GM12878 (cell line): Measurements from ENCODE around the gene AGPAT4. TPM values are rescaled to one million over a fixed set of nuclear protein-coding genes. Genes with fewer than 3 reads are reported as not detected.

ENCODE experiments used
- ATAC-seq: fragments of 200-7000 bp; cut with Tn5 transposase; 3 replicates; pipeline ENCODE4 v1.9.1; 2020; ENCODE audit warnings: mild to moderate bottlenecking, moderate library complexity
- BruUV-seq: library from RNA; stranded (reverse); fragments of 400-500 nt; replicated peaks from 2 replicates; lab custom pipeline; 2021; lab: Mats Ljungman, UMichigan
- CTCF ChIA-PET: fragments of 300-600 bp; sonication (Branson Sonifier 250); formaldehyde crosslinking; extraction: SDS; loops from one replicate; lab custom pipeline; 2021; ENCODE audit warnings: inconsistent platforms; lab: Yijun Ruan, JAX
- POLR2A ChIA-PET: fragments of 350-600 bp; formaldehyde crosslinking; extraction: SDS; loops from one replicate; lab custom pipeline; 2021; ENCODE audit warnings: inconsistent platforms; lab: Charles Lee
- RAD21 ChIA-PET: fragments of 300-600 bp; sonication (Branson Sonifier 250); formaldehyde crosslinking; loops from one replicate; lab custom pipeline; 2023; ENCODE audit warnings: antibody characterized with exemption; ENCODE audit not compliant: unreplicated experiment; lab: Charles Lee
- SMC1A ChIA-PET: fragments of 300-600 bp; sonication (Branson Sonifier 250); formaldehyde crosslinking; loops from one replicate; lab custom pipeline; 2023; ENCODE audit not compliant: unreplicated experiment, uncharacterized antibody; lab: Charles Lee
- DNase-seq: peaks from one replicate; pipeline ENCODE4 v3.0.0-alpha.2; 2011; ENCODE audit warnings: low read depth, low spot score
- FAIRE-seq: peaks from 3 replicates; lab custom pipeline; 2011; peaks lifted over from hg19 to GRCh38; lab: Jason Lieb, UNC
- H2AFZ ChIP-seq: 2 replicates; pipeline ENCODE4 v1.6.0; 2011; ENCODE audit warnings: low read depth, low read length, control low read depth; ENCODE audit not compliant: control insufficient read depth
- H3K27ac ChIP-seq: 2 replicates; pipeline ENCODE4 v1.5.1; 2011; ENCODE audit warnings: control low read depth; ENCODE audit not compliant: control insufficient read depth, insufficient read depth
- H3K27me3 ChIP-seq, 2 experiments: replicated peaks in 1 of 2; 2 replicates each; pipeline versions ENCODE4 v1.6.0 to v1.6.1; 2011; ENCODE audit warnings: low read length in 1 of 2; ENCODE audit not compliant: control insufficient read depth in 2 of 2, insufficient read depth in 2 of 2
- H3K36me3 ChIP-seq, 2 experiments: 2 replicates each; pipeline ENCODE4 v1.5.1; 2011; ENCODE audit warnings: low read length in 1 of 2; ENCODE audit not compliant: control insufficient read depth in 2 of 2, insufficient read depth in 2 of 2
- H3K4me1 ChIP-seq: 2 replicates; pipeline ENCODE4 v1.6.1; 2011; ENCODE audit warnings: mild to moderate bottlenecking, low read length, moderate library complexity, mixed read lengths; ENCODE audit not compliant: control insufficient read depth, insufficient read depth
- H3K4me2 ChIP-seq: 2 replicates; pipeline ENCODE4 v1.6.0; 2011; ENCODE audit warnings: control low read depth; ENCODE audit not compliant: control insufficient read depth, insufficient read depth
- H3K4me3 ChIP-seq: fragments of 200-600 bp; sonication (generic); 2 replicates; pipeline ENCODE4 v1.5.1; 2016
- H3K79me2 ChIP-seq: 2 replicates; pipeline ENCODE4 v1.6.0; 2011; ENCODE audit warnings: low read length; ENCODE audit not compliant: control insufficient read depth, insufficient read depth
- H3K9ac ChIP-seq: 2 replicates; pipeline ENCODE4 v1.8.0; 2011; ENCODE audit warnings: low read length, control low read depth, mixed read lengths; ENCODE audit not compliant: control insufficient read depth, insufficient read depth
- H3K9me3 ChIP-seq: replicated peaks from 3 replicates; pipeline ENCODE4 v1.5.1; 2011; ENCODE audit warnings: mild to moderate bottlenecking, low read length; ENCODE audit not compliant: control insufficient read depth, insufficient read depth
- H4K20me1 ChIP-seq: 2 replicates; pipeline ENCODE4 v1.6.0; 2011; ENCODE audit not compliant: control insufficient read depth, insufficient read depth
- ZNF622 ChIP-seq: fragments of 450-650 bp; IDR thresholded peaks from 2 replicates; pipeline ENCODE4 v1.6.1; 2017; ENCODE audit warnings: mild to moderate bottlenecking, inconsistent platforms
- WGBS: methylation state at CpG from one replicate; pipeline ENCODE4 v1.1.6; 2016; ENCODE audit warnings: low lambda C conversion rate; ENCODE audit not compliant: insufficient replicate concordance, insufficient coverage; ENCODE audit errors: missing lambda C conversion rate; 5-methylcytosine and 5-hydroxymethylcytosine counted together
- in situ Hi-C: fragments of 300-500 bp; cut with MboI; formaldehyde crosslinking; loops from 9 replicates; pipeline ENCODE4 v1.14.3; 2018; ENCODE audit warnings: mixed read lengths
- intact Hi-C: fragments of 100-400 bp; cut with micrococcal nuclease; formaldehyde crosslinking; loops from one replicate; pipeline ENCODE4 v1.14.2; 2022; ENCODE audit not compliant: unreplicated experiment
- polyA plus RNA-seq, 11 experiments: library from polyadenylated mRNA; depleted of rRNA in 4 of 11; unstranded in 6 of 11; stranded (reverse) in 5 of 11; fragments of >200 nt; fragmentation: Nextera tagmentation in 4 of 11; fragmentation: Illumina TruSeq in 1 of 11; extraction: Ambion mirVana in 4 of 11; extraction: Trizol in 1 of 11; gene quantifications; 1 replicate in 1 of 11; 2 replicates in 10 of 11; pipeline versions ENCODE4 v1.2.1 to v1.2.3, GENCODE V29; 2011 to 2016; ENCODE audit warnings: inconsistent platforms in 2 of 11, missing spikeins in 2 of 11, low read depth in 1 of 11
- total RNA-seq, 4 experiments: library from RNA; depleted of rRNA in 3 of 4; stranded (reverse); fragments of >200 nt in 3 of 4; fragmentation: Illumina TruSeq in 1 of 4; extraction: Trizol in 1 of 4; gene quantifications; 2 replicates each; pipeline versions ENCODE4 v1.2.1 to v1.2.3, GENCODE V29; 2013 to 2021
- TF ChIP-seq, protein P1 (sequence below): IDR thresholded peaks from 2 replicates; pipeline ENCODE4 v1.6.1; 2012; ENCODE audit warnings: low read length, inconsistent platforms
- TF ChIP-seq, protein P2 (sequence below): IDR thresholded peaks from 2 replicates; pipeline ENCODE4 v1.6.1; 2012; ENCODE audit warnings: mild to moderate bottlenecking, low read depth, low read length

AGPAT4 gene
- total and polyA plus RNA-seq, 10 of the 15 experiments (the other 5 are each of a cell fraction or from before 2014, with no cell fraction given), result 0.34 to 2.2 (median 1.3) TPM

DNA sequence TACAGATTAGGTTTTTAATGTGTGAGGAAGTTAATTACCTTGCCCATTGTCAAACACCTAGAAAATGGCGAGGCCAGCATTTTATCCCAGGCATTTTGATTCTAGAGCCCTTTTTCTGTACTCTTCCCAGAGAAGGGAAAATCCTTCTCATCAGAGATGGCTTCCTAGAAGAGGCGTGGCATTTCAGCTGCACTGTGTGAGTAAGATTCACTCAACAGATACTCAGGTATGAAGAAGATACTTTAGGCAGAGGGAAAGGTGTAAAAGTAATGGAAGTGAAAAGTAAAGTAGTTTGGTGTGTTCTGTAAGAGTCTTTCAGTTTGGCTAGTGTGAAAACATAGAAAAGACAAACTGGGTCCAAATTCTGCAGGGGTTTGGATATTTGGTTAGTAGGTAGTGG is 168.5 kb downstream of the AGPAT4 start:
- ATAC-seq (no peak), FAIRE-seq (no peak), DNase-seq (no peak)
- POLR2A ChIA-PET, result no interaction called here
- Histone ChIP-seq H3K4me2 (no peak overlapping the region), H4K20me1 (no peaks in the 10 kb centered on the region), H3K79me2 (no peaks in the 10 kb centered on the region), H3K27ac (no peak overlapping the region), H3K4me1 (no peaks in the 10 kb centered on the region), H3K9ac (no peak overlapping the region), H3K27me3 (no peaks in the 10 kb centered on the region), H3K4me3 (no peak overlapping the region), H3K36me3 (peaks cover 7 to 17% of the 10 kb centered on the region in 2 experiments; a peak in 3 of 4 replicates), H3K9me3 (no peaks in the 10 kb centered on the region), H2AFZ (no peak overlapping the region)
- no TSS peak for BruUV-seq
- RAD21 ChIA-PET, result interaction anchor here (1.6 kb wide), 1 partner anchor 266 kb away, joined by 3 read pairs; no protein-coding TSS in a partner anchor
- TF ChIP-seq, protein P1, sequence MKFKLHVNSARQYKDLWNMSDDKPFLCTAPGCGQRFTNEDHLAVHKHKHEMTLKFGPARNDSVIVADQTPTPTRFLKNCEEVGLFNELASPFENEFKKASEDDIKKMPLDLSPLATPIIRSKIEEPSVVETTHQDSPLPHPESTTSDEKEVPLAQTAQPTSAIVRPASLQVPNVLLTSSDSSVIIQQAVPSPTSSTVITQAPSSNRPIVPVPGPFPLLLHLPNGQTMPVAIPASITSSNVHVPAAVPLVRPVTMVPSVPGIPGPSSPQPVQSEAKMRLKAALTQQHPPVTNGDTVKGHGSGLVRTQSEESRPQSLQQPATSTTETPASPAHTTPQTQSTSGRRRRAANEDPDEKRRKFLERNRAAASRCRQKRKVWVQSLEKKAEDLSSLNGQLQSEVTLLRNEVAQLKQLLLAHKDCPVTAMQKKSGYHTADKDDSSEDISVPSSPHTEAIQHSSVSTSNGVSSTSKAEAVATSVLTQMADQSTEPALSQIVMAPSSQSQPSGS, result no peak
- TF ChIP-seq, protein P2, sequence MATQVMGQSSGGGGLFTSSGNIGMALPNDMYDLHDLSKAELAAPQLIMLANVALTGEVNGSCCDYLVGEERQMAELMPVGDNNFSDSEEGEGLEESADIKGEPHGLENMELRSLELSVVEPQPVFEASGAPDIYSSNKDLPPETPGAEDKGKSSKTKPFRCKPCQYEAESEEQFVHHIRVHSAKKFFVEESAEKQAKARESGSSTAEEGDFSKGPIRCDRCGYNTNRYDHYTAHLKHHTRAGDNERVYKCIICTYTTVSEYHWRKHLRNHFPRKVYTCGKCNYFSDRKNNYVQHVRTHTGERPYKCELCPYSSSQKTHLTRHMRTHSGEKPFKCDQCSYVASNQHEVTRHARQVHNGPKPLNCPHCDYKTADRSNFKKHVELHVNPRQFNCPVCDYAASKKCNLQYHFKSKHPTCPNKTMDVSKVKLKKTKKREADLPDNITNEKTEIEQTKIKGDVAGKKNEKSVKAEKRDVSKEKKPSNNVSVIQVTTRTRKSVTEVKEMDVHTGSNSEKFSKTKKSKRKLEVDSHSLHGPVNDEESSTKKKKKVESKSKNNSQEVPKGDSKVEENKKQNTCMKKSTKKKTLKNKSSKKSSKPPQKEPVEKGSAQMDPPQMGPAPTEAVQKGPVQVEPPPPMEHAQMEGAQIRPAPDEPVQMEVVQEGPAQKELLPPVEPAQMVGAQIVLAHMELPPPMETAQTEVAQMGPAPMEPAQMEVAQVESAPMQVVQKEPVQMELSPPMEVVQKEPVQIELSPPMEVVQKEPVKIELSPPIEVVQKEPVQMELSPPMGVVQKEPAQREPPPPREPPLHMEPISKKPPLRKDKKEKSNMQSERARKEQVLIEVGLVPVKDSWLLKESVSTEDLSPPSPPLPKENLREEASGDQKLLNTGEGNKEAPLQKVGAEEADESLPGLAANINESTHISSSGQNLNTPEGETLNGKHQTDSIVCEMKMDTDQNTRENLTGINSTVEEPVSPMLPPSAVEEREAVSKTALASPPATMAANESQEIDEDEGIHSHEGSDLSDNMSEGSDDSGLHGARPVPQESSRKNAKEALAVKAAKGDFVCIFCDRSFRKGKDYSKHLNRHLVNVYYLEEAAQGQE, result no peak
- no peak for TF ChIP-seq ZNF622
- in situ Hi-C loops, result no loop called here
- intact Hi-C loops, result no loop called here
- SMC1A ChIA-PET, result interaction anchor here (1.0 kb wide), 1 partner anchor 146 kb away, joined by 3 read pairs; no protein-coding TSS in a partner anchor
- WGBS, result 98% methylated on average over 2 of the region's 2 CpGs
- CTCF ChIA-PET, result interaction anchor here (1.7 kb wide), 1 partner anchor 266 kb away, joined by 6 read pairs; no protein-coding TSS in a partner anchor
